AG09319 (cell line): ENCODE measurements around the gene ACOT13.

Experiments used
- DNase-seq: peaks from one replicate; pipeline ENCODE4 v3.0.0-alpha.2; 2010; ENCODE audit warnings: low read depth; ENCODE audit errors: extremely low read depth
- CTCF ChIP-seq: IDR thresholded peaks from 2 replicates; pipeline ENCODE4 v1.5.1; 2011; ENCODE audit warnings: low read depth, mild to moderate bottlenecking, inconsistent platforms, low read length, moderate library complexity

The ACOT13 gene

GRCh38 chr6:24666641-24667377, at the start of gene ACOT13, which contains the start of gene TDP2:
ACOT13 (plus strand) TSS chr6:24667077; CDS start chr6:24667264, 187 bp downstream.
TDP2 (minus strand) TSS chr6:24666899; CDS start chr6:24666862, 37 bp downstream.
- DNase-seq = peak; percentile 92
- peak; percentile 52 for TF ChIP-seq CTCF

GRCh38 chr6:24619661-24620060, 47.2 kb upstream of the ACOT13 start:
- DNase-seq = no peak
- no peak for TF ChIP-seq CTCF

GRCh38 chr6:24620637-24621036, 46.2 kb upstream of the ACOT13 start:
- no peak for DNase-seq
- TF ChIP-seq CTCF = no peak

GRCh38 chr6:24621626-24622289, 45.1 kb upstream of the ACOT13 start:
- DNase-seq = no peak

GRCh38 chr6:24630856-24631505, 35.9 kb upstream of the ACOT13 start:
- no peak for TF ChIP-seq CTCF
- DNase-seq = no peak

More at GRCh38 chr6:24621626-24622289, 45.1 kb upstream of the ACOT13 start:
- no peak for TF ChIP-seq CTCF

- no peak for TF ChIP-seq CTCF
Measured at GRCh38 chr6:24631671-24632070, 35.2 kb upstream of the ACOT13 start.

GRCh38 chr6:24632573-24632972, 34.3 kb upstream of the ACOT13 start:
- DNase-seq = no peak
- TF ChIP-seq CTCF = no peak

More at GRCh38 chr6:24631671-24632070, 35.2 kb upstream of the ACOT13 start:
- no peak for DNase-seq
